Activated naive CD8-positive, alpha-beta T cell treated with anti-CD3 and anti-CD28 coated beads, Interleukin-2, amount 50 U/mL, for 24 hours (primary cell): ENCODE measurements around the gene NCAM1.

Source experiments
- ATAC-seq: fragments of 150-1000 bp; cut with Tn5 transposase; one replicate; pipeline ENCODE4 v1.10.0; 2021
- DNase-seq: peaks from one replicate; pipeline ENCODE4 v3.0.0; 2021
- H3K27ac Mint-ChIP-seq: one replicate; pipeline ENCODE4 v1.8.0; 2021; ENCODE audit warnings: mild to moderate bottlenecking, mixed read lengths
- H3K27me3 Mint-ChIP-seq: one replicate; pipeline ENCODE4 v1.8.0; 2021; ENCODE audit warnings: mixed read lengths
- H3K36me3 Mint-ChIP-seq: one replicate; pipeline ENCODE4 v1.8.0; 2021; ENCODE audit warnings: low read depth, mixed read lengths
- H3K4me1 Mint-ChIP-seq: one replicate; pipeline ENCODE4 v1.8.0; 2021; ENCODE audit warnings: mixed read lengths
- H3K4me3 Mint-ChIP-seq: one replicate; pipeline ENCODE4 v1.8.0; 2021; ENCODE audit warnings: mild to moderate bottlenecking, moderate library complexity, mixed read lengths
- H3K9me3 Mint-ChIP-seq: one replicate; pipeline ENCODE4 v1.8.0; 2021; ENCODE audit warnings: mixed read lengths

NCAM1 gene

GRCh38 chr11:113163291-113164030 lies 202.2 kb downstream of the NCAM1 start:
- no peak overlapping the region for H3K4me3 Mint-ChIP-seq
- no peak for ATAC-seq

GRCh38 chr11:113166280-113166679 lies 205.1 kb downstream of the NCAM1 start:
- H3K4me1 Mint-ChIP-seq = no peaks in the 10 kb centered on the region
- no peaks in the 10 kb centered on the region for H3K36me3 Mint-ChIP-seq
- H3K27me3 Mint-ChIP-seq = peaks cover 4% of the 10 kb centered on the region
- H3K9me3 Mint-ChIP-seq = no peaks in the 10 kb centered on the region
- H3K4me3 Mint-ChIP-seq = no peak overlapping the region
- no peak overlapping the region for H3K27ac Mint-ChIP-seq
- ATAC-seq (no peak), DNase-seq (no peak)

More at GRCh38 chr11:113163291-113164030, 202.2 kb downstream of the NCAM1 start:
- H3K27ac Mint-ChIP-seq = no peak overlapping the region
- peaks cover 2% of the 10 kb centered on the region for H3K27me3 Mint-ChIP-seq
- H3K4me1 Mint-ChIP-seq = no peaks in the 10 kb centered on the region
- H3K9me3 Mint-ChIP-seq = no peaks in the 10 kb centered on the region
- H3K36me3 Mint-ChIP-seq = no peaks in the 10 kb centered on the region
- DNase-seq = no peak

- Mint-ChIP-seq H3K27me3 (peaks cover 6% of the 10 kb centered on the region), H3K9me3 (no peaks in the 10 kb centered on the region), H3K36me3 (no peaks in the 10 kb centered on the region), H3K4me1 (no peaks in the 10 kb centered on the region), H3K4me3 (no peak overlapping the region), H3K27ac (no peak overlapping the region)
- no peak for ATAC-seq
- DNase-seq = no peak
Observed at GRCh38 chr11:113167599-113167998, 206.4 kb downstream of the NCAM1 start.

GRCh38 chr11:113168354-113169342 lies 207.4 kb downstream of the NCAM1 start:
- ATAC-seq = no peak

GRCh38 chr11:113172382-113172951 lies 211.2 kb downstream of the NCAM1 start:
- H3K27ac Mint-ChIP-seq = no peak overlapping the region
- H3K4me1 Mint-ChIP-seq = no peaks in the 10 kb centered on the region
- peaks cover 11% of the 10 kb centered on the region for H3K27me3 Mint-ChIP-seq
- H3K36me3 Mint-ChIP-seq = no peaks in the 10 kb centered on the region
- ATAC-seq = no peak
- H3K4me3 Mint-ChIP-seq = no peak overlapping the region
- DNase-seq = no peak
- no peaks in the 10 kb centered on the region for H3K9me3 Mint-ChIP-seq

More at GRCh38 chr11:113168354-113169342, 207.4 kb downstream of the NCAM1 start:
- Mint-ChIP-seq H3K4me3 (no peak overlapping the region), H3K4me1 (no peaks in the 10 kb centered on the region), H3K27ac (no peak overlapping the region), H3K27me3 (peaks cover 8% of the 10 kb centered on the region), H3K9me3 (no peaks in the 10 kb centered on the region), H3K36me3 (no peaks in the 10 kb centered on the region)
- DNase-seq = no peak

GRCh38 chr11:113173126-113173525 lies 211.9 kb downstream of the NCAM1 start:
- H3K27ac Mint-ChIP-seq = no peak overlapping the region
- DNase-seq (no peak), ATAC-seq (no peak)
- H3K4me3 Mint-ChIP-seq = no peak overlapping the region
- H3K27me3 Mint-ChIP-seq = peaks cover 11% of the 10 kb centered on the region
- H3K4me1 Mint-ChIP-seq = no peaks in the 10 kb centered on the region
- no peaks in the 10 kb centered on the region for H3K9me3 Mint-ChIP-seq
- no peaks in the 10 kb centered on the region for H3K36me3 Mint-ChIP-seq

- Mint-ChIP-seq H3K27me3 (peaks cover 11% of the 10 kb centered on the region), H3K4me3 (no peak overlapping the region), H3K27ac (no peak overlapping the region), H3K9me3 (no peaks in the 10 kb centered on the region), H3K4me1 (no peaks in the 10 kb centered on the region), H3K36me3 (no peaks in the 10 kb centered on the region)
- no peak for DNase-seq
- ATAC-seq = no peak
Observed at GRCh38 chr11:113174882-113175281, 213.7 kb downstream of the NCAM1 start.

- ATAC-seq (no peak), DNase-seq (no peak)
- peaks cover 16% of the 10 kb centered on the region for H3K27me3 Mint-ChIP-seq
- no peaks in the 10 kb centered on the region for H3K4me1 Mint-ChIP-seq
- H3K27ac Mint-ChIP-seq = no peak overlapping the region
- H3K9me3 Mint-ChIP-seq = no peaks in the 10 kb centered on the region
- no peak overlapping the region for H3K4me3 Mint-ChIP-seq
- no peaks in the 10 kb centered on the region for H3K36me3 Mint-ChIP-seq
Observed at GRCh38 chr11:113176599-113177360, 215.6 kb downstream of the NCAM1 start.

GRCh38 chr11:113177671-113178070 lies 216.5 kb downstream of the NCAM1 start:
- no peaks in the 10 kb centered on the region for H3K9me3 Mint-ChIP-seq
- no peaks in the 10 kb centered on the region for H3K4me1 Mint-ChIP-seq
- H3K27me3 Mint-ChIP-seq = peaks cover 13% of the 10 kb centered on the region
- DNase-seq = no peak
- no peak overlapping the region for H3K4me3 Mint-ChIP-seq
- H3K27ac Mint-ChIP-seq = no peak overlapping the region
- no peaks in the 10 kb centered on the region for H3K36me3 Mint-ChIP-seq
- ATAC-seq = no peak

GRCh38 chr11:113178381-113179070 lies 217.3 kb downstream of the NCAM1 start:
- H3K4me1 Mint-ChIP-seq = no peaks in the 10 kb centered on the region
- no peaks in the 10 kb centered on the region for H3K36me3 Mint-ChIP-seq
- H3K27me3 Mint-ChIP-seq = peaks cover 12% of the 10 kb centered on the region
- no peak overlapping the region for H3K4me3 Mint-ChIP-seq
- ATAC-seq = no peak
- no peaks in the 10 kb centered on the region for H3K9me3 Mint-ChIP-seq
- DNase-seq = no peak
- H3K27ac Mint-ChIP-seq = no peak overlapping the region

GRCh38 chr11:113179181-113179704 lies 218.0 kb downstream of the NCAM1 start:
- no peak overlapping the region for H3K27ac Mint-ChIP-seq
- peaks cover 12% of the 10 kb centered on the region for H3K27me3 Mint-ChIP-seq
- H3K9me3 Mint-ChIP-seq = no peaks in the 10 kb centered on the region
- no peak for ATAC-seq
- no peaks in the 10 kb centered on the region for H3K36me3 Mint-ChIP-seq
- H3K4me1 Mint-ChIP-seq = no peaks in the 10 kb centered on the region
- no peak overlapping the region for H3K4me3 Mint-ChIP-seq
- DNase-seq = no peak

GRCh38 chr11:113181094-113181493 lies 219.9 kb downstream of the NCAM1 start:
- peaks cover 9% of the 10 kb centered on the region for H3K27me3 Mint-ChIP-seq
- no peak for ATAC-seq
- H3K4me1 Mint-ChIP-seq = no peaks in the 10 kb centered on the region
- no peak overlapping the region for H3K27ac Mint-ChIP-seq
- H3K9me3 Mint-ChIP-seq = no peaks in the 10 kb centered on the region
- H3K36me3 Mint-ChIP-seq = no peaks in the 10 kb centered on the region
- no peak for DNase-seq
- no peak overlapping the region for H3K4me3 Mint-ChIP-seq

- no peak for ATAC-seq
- Mint-ChIP-seq H3K4me3 (no peak overlapping the region), H3K27ac (no peak overlapping the region), H3K9me3 (no peaks in the 10 kb centered on the region), H3K27me3 (peaks cover 6% of the 10 kb centered on the region), H3K4me1 (no peaks in the 10 kb centered on the region), H3K36me3 (no peaks in the 10 kb centered on the region)
- DNase-seq = no peak
Observed at GRCh38 chr11:113182288-113182687, 221.1 kb downstream of the NCAM1 start.
